Neuronal stem cell (in vitro differentiated cells): ENCODE results near the gene CLIP1. TPM values are rescaled to one million over a fixed set of nuclear protein-coding genes. Genes with fewer than 3 reads are reported as not detected.
"Not testable (repeated sequence)": the region's sequence is repeated elsewhere in the genome, so short reads cannot be mapped to it uniquely, and the experiment has no call there.

Experiments used
- DNase-seq: peaks from one replicate; pipeline ENCODE4 v3.0.0-alpha.2; 2013; ENCODE audit warnings: low spot score
- H2AFZ ChIP-seq: one replicate; pipeline ENCODE4 v1.6.1; 2013; ENCODE audit warnings: mild to moderate bottlenecking, low read length, inconsistent platforms
- H2AK5ac ChIP-seq: 2 replicates; pipeline ENCODE4 v1.6.1; 2013; ENCODE audit warnings: low read depth, mild to moderate bottlenecking, inconsistent platforms, low read length, moderate library complexity, mixed read lengths
- H2BK120ac ChIP-seq: 2 replicates; pipeline ENCODE4 v1.6.1; 2013; ENCODE audit warnings: low read depth, mild to moderate bottlenecking, inconsistent platforms, low read length, moderate library complexity, mixed read lengths
- H2BK12ac ChIP-seq: one replicate; pipeline ENCODE4 v1.6.1; 2013; ENCODE audit warnings: low read length, inconsistent platforms
- H2BK15ac ChIP-seq: 2 replicates; pipeline ENCODE4 v1.6.1; 2013; ENCODE audit warnings: mild to moderate bottlenecking, low read length, inconsistent platforms, mixed read lengths
- H2BK5ac ChIP-seq: one replicate; pipeline ENCODE4 v1.6.1; 2013; ENCODE audit warnings: inconsistent platforms, mild to moderate bottlenecking, low read length, moderate library complexity
- H3K14ac ChIP-seq: one replicate; pipeline ENCODE4 v1.6.1; 2013; ENCODE audit warnings: low read length, inconsistent platforms
- H3K18ac ChIP-seq: 2 replicates; pipeline ENCODE4 v1.6.1; 2013; ENCODE audit warnings: low read length, inconsistent platforms
- H3K23ac ChIP-seq: 2 replicates; pipeline ENCODE4 v1.6.1; 2013; ENCODE audit warnings: low read depth, mild to moderate bottlenecking, mixed read lengths, low read length, inconsistent platforms; ENCODE audit not compliant: poor library complexity
- H3K27ac ChIP-seq: replicated peaks from 3 replicates; pipeline ENCODE4 v1.5.1; 2013; ENCODE audit warnings: low read length, inconsistent platforms
- H3K27me3 ChIP-seq, 3 experiments: 2 replicates each; pipeline ENCODE4 v1.6.1; 2013; ENCODE audit warnings: low read length in 3 of 3, mild to moderate bottlenecking in 2 of 3, inconsistent platforms in 1 of 3, low read depth in 1 of 3, mixed read lengths in 1 of 3, moderate library complexity in 1 of 3; ENCODE audit not compliant: control insufficient read depth in 3 of 3, insufficient read depth in 3 of 3
- H3K36me3 ChIP-seq, 2 donors: replicated peaks in 1 of 2; 2 replicates each; pipeline ENCODE4 v1.6.1; 2013; ENCODE audit warnings: low read length in 2 of 2; ENCODE audit not compliant: control insufficient read depth in 2 of 2, insufficient read depth in 2 of 2
- H3K4ac ChIP-seq: 2 replicates; pipeline ENCODE4 v1.6.1; 2013; ENCODE audit warnings: inconsistent platforms, mild to moderate bottlenecking, low read length, moderate library complexity
- H3K4me1 ChIP-seq, 2 donors: 1 replicate in 1 of 2; 2 replicates in 1 of 2; pipeline ENCODE4 v1.6.1; 2013; ENCODE audit warnings: low read length in 2 of 2, low read depth in 1 of 2; ENCODE audit not compliant: control insufficient read depth in 2 of 2, insufficient read depth in 1 of 2
- H3K4me2 ChIP-seq: one replicate; pipeline ENCODE4 v1.6.1; 2013; ENCODE audit warnings: mild to moderate bottlenecking, low read length, inconsistent platforms; ENCODE audit not compliant: insufficient read depth, poor library complexity, severe bottlenecking
- H3K4me3 ChIP-seq, 2 donors: 2 replicates each; pipeline ENCODE4 v1.5.1; 2013; ENCODE audit warnings: low read length in 2 of 2, mild to moderate bottlenecking in 2 of 2, inconsistent platforms in 1 of 2, moderate library complexity in 1 of 2
- H3K79me1 ChIP-seq: one replicate; pipeline ENCODE4 v1.6.1; 2013; ENCODE audit warnings: low read depth, mild to moderate bottlenecking, inconsistent platforms, low read length, moderate library complexity
- H3K9ac ChIP-seq: one replicate; pipeline ENCODE4 v1.6.1; 2013; ENCODE audit warnings: mild to moderate bottlenecking, low read depth, low read length, inconsistent platforms; ENCODE audit not compliant: poor library complexity
- H3K9me3 ChIP-seq, 2 donors: replicated peaks in 1 of 2; 2 replicates each; pipeline versions ENCODE3 to v1.6.1; 2013; ENCODE audit warnings: low read length in 2 of 2, mild to moderate bottlenecking in 2 of 2, inconsistent platforms in 1 of 2, low read depth in 1 of 2, mixed read lengths in 1 of 2, moderate library complexity in 1 of 2; ENCODE audit not compliant: control insufficient read depth in 2 of 2, insufficient read depth in 1 of 2
- H4K8ac ChIP-seq: one replicate; pipeline ENCODE4 v1.6.1; 2013; ENCODE audit warnings: low read depth, mild to moderate bottlenecking, inconsistent platforms, low read length, moderate library complexity
- H4K91ac ChIP-seq: one replicate; pipeline ENCODE4 v1.6.1; 2013; ENCODE audit warnings: low read length, low read depth, mild to moderate bottlenecking, inconsistent platforms; ENCODE audit not compliant: poor library complexity
- WGBS, 2 donors: extraction: QIAGEN DNeasy Blood & Tissue Kit; methylation state at CpG; one replicate each; pipeline ENCODE4 v1.1.7; 2013; ENCODE audit warnings: missing lambda C conversion rate in 2 of 2, mixed read lengths in 1 of 2; ENCODE audit not compliant: insufficient read length in 2 of 2, insufficient replicate concordance in 1 of 2; ENCODE audit errors: extremely low coverage in 2 of 2; 5-methylcytosine and 5-hydroxymethylcytosine counted together
- polyA plus RNA-seq, 2 experiments: library from polyadenylated mRNA; stranded (reverse); fragments of 200-250 nt; gene quantifications; one replicate each; pipeline ENCODE4 v1.2.3, GENCODE V29; 2013

Gene CLIP1
- polyA plus RNA-seq (2013, experiment 1 of 2), result 28.9 TPM
- 29.6 TPM for polyA plus RNA-seq (2013, experiment 2 of 2)

DNA sequence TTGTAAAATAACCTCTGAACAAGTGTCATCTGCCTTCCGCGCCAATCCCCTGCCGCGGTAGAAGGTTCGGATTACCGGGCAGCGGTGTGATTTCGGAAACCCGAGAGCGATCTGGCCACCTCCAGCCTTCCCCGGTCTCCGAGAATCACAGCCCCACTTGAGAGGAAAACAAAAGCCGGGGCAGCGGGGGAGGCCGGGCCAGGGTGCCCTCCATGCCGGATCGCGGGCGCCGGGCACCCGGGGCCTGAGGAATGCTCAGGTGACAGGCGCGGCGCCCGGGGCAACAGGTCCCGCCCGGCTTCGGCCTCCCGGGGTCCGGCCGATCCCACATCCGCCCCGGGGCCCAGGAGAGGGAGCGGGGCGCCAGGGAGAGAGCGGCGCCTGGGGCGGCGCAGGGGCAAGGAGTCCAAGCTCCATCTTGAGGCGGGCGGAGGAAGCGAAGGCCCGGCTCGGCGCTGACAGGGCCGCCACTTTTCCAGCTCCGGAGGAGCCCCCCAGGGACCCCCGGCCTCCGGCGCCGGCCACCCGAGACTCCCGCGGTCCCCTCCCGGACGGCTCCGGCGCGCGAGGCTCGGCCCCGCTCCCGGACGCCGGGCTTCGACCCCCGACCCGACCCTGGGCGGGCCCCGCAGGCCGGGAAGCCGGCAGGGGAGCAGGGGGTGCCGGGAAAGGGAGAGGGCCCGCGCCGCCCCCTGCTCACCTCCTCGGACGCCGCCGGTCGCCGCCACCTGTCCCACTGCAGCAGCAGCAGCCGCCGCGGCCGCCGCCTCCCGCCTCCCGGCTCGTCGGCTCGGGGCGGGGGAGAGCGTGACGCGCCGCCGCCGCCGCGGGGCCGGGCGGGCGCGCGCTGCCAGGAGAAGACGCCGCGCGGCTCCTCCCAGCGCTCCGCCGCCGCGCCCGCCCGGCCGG, at the start of gene CLIP1:
TSS of gene CLIP1 (minus strand) at position 849 of the 909 bp plus-strand sequence. CDS start 42,217 bp downstream, outside the sequence.
- H3K4ac ChIP-seq, result peak within 1 kb of the TSS; percentile 2
- peak within 1 kb of the TSS; percentile 92 for H3K9ac ChIP-seq
- H3K36me3 ChIP-seq, result peaks cover 0 to 17% of the 10 kb centered on the region in 2 donors
- H3K9me3 ChIP-seq, result no peaks in the 10 kb centered on the region
- H2AFZ ChIP-seq, result peak within 1 kb of the TSS; percentile 87
- H3K18ac ChIP-seq, result peak within 1 kb of the TSS; percentile 97
- H3K79me1 ChIP-seq, result peaks cover 6% of the 10 kb centered on the region
- H2BK12ac ChIP-seq, result no peak within 1 kb of the TSS
- peak within 1 kb of the TSS; percentile 98 for H3K27ac ChIP-seq
- no CpG with 5 or more reads among the region's 118 CpGs for WGBS, 2 donors
- no peaks in the 10 kb centered on the region for H3K27me3 ChIP-seq
- peak within 1 kb of the TSS; percentile 79 for H2AK5ac ChIP-seq
- peak within 1 kb of the TSS; percentile 77 for H2BK5ac ChIP-seq
- peak within 1 kb of the TSS; percentile 43 for H3K23ac ChIP-seq
- H2BK120ac ChIP-seq, result peak within 1 kb of the TSS; percentile 40
- no peak within 1 kb of the TSS for H4K8ac ChIP-seq
- peak within 1 kb of the TSS; percentile 97 for H4K91ac ChIP-seq
- peak within 1 kb of the TSS; percentile 89 for H3K14ac ChIP-seq
- H2BK15ac ChIP-seq, result peak within 1 kb of the TSS; percentile 58
- peak; percentile 54 for DNase-seq
- H3K4me2 ChIP-seq, result peak within 1 kb of the TSS; percentile 81
- H3K4me3 ChIP-seq, result peak within 1 kb of the TSS; percentile 87 to 95
- peaks cover 6 to 9% of the 10 kb centered on the region in 2 donors for H3K4me1 ChIP-seq

DNA sequence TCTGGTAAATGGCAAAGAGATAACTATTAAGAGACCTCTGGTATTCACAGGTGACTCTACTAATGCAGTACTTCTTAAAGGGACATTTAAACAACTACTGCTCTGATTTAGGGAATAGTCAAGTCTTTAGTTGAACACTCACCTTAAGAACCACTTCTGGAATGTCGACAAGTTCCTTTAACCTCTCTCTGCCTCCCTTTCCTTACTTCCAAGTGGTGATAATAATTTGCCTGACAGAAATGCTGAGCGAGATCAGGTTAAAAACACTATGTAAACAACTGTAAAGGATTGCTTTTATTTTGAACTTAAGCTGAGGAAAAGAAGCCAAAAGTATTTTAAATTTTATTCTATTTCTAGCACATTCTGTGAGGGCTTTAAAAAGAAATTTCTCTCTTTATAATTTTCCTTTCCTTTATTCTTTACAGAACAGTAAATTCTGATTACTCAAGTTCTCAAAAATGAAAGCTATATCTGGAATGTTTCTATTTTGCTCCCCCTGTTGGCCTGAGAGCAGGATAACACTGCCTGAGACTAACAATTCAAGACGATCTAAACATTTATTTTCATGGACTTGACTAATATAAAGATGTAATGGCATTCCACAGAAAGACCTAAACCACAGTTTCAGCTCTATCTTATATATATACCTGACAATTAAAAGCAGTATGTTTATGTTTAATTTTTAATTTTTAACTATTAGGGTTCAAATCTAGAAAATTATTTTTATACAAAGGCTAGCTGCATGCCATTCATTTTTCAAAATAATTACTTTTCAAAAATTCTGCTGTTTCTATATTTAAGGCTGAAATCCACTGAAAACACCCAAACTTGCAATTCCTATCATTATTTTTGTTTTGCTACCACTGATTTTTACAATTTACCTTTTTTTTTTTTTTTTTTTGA, 49.1 kb upstream of the CLIP1 start:
- DNase-seq, result peak; percentile 30
- Histone ChIP-seq H3K79me1 (peaks cover 2% of the 10 kb centered on the region), H3K4me1 (no peaks in the 10 kb centered on the region), H3K23ac (no peak overlapping the region), H3K4me3 (no peak overlapping the region), H3K4me2 (no peak overlapping the region), H3K27ac (no peak overlapping the region), H3K27me3 (no peaks in the 10 kb centered on the region), H3K36me3 (peaks cover 20 to 53% of the 10 kb centered on the region in 2 donors), H3K4ac (no peak overlapping the region), H2BK120ac (no peak overlapping the region), H2BK5ac (no peak overlapping the region), H2AFZ (no peak overlapping the region), H3K14ac (no peak overlapping the region), H4K8ac (no peak overlapping the region), H4K91ac (no peak overlapping the region), H3K9me3 (no peaks in the 10 kb centered on the region), H2BK12ac (no peak overlapping the region), H2AK5ac (no peak overlapping the region), H2BK15ac (no peak overlapping the region), H3K18ac (no peak overlapping the region), H3K9ac (no peak overlapping the region)
- no CpG with 5 or more reads among the region's 3 CpGs for WGBS, 2 donors

DNA sequence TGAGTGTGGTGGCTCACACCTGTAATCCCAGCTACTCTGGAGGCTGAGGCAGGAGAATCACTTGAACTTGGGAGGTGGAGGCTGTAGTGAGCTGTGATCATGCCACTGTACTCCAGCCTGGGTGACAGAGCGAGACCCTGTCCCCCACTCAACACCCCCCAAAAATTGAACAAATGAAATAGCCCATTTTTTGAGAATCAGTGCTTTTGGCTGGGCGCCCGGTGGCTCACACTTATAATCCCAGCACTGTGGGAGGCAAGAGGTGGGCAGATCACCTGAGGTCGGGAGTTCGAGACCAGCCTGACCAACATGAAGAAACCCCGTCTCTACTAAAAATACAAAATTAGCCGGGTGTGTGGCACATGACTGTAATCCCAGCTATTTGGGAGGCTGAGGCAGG, 48.1 kb upstream of the CLIP1 start:
- no CpG with 5 or more reads among the region's 7 CpGs for WGBS, 2 donors

More for the DNA sequence above, 48.1 kb upstream of the CLIP1 start:
- H4K8ac ChIP-seq, H2AFZ ChIP-seq, H3K23ac ChIP-seq, H3K4me2 ChIP-seq, H3K4me1 ChIP-seq, H3K9me3 ChIP-seq, H3K4ac ChIP-seq, H2BK15ac ChIP-seq, DNase-seq, H2BK5ac ChIP-seq, H2BK12ac ChIP-seq, H3K14ac ChIP-seq, H3K18ac ChIP-seq, H3K79me1 ChIP-seq, H2AK5ac ChIP-seq, H2BK120ac ChIP-seq, H3K4me3 ChIP-seq, H3K27me3 ChIP-seq, H3K27ac ChIP-seq, H4K91ac ChIP-seq, H3K9ac ChIP-seq: not testable (repeated sequence)
- H3K36me3 ChIP-seq, result peaks cover 13 to 43% of the 10 kb centered on the region in 2 donors
